HepG2 (cell line): Measurements from ENCODE around the gene BMPR2. TPM values are rescaled to one million over a fixed set of nuclear protein-coding genes. Genes with fewer than 3 reads are reported as not detected.
A peak's percentile ranks its signal among the peaks of the same experiment; 100 is the strongest.

Experiments
- ARHGAP35 ChIP-seq: sonication (generic); formaldehyde crosslinking; IDR thresholded peaks from 2 replicates; pipeline ENCODE4 v1.9.0; 2022; ENCODE audit warnings: mild to moderate bottlenecking, inconsistent platforms, moderate library complexity, missing genetic modification reagents, borderline replicate concordance
- ASH2L ChIP-seq: fragments of 300-600, 200-600 bp; sonication (generic); IDR thresholded peaks from 2 replicates; pipeline ENCODE4 v1.7.0; 2017; ENCODE audit warnings: low read depth, mild to moderate bottlenecking, moderate library complexity, mixed read lengths, low read length; ENCODE audit not compliant: insufficient read length
- CHD2 ChIP-seq: IDR thresholded peaks from 2 replicates; pipeline ENCODE4 v1.6.1; 2011; ENCODE audit warnings: low read depth, low read length, improper control_type of control experiment
- ELF3 ChIP-seq: IDR thresholded peaks from 2 replicates; pipeline ENCODE4 v1.6.1; 2016; ENCODE audit warnings: missing genetic modification reagents, missing compliant biosample characterization
- HOXA3 ChIP-seq: sonication (generic); formaldehyde crosslinking; IDR thresholded peaks from 2 replicates; pipeline ENCODE4 v1.5.0; 2020; ENCODE audit warnings: missing genetic modification reagents
- JUNB ChIP-seq: sonication (generic); formaldehyde crosslinking; IDR thresholded peaks from 2 replicates; pipeline ENCODE4 v1.8.0; 2022; ENCODE audit warnings: missing genetic modification reagents, mild to moderate bottlenecking, borderline replicate concordance
- KDM2A ChIP-seq: sonication (generic); formaldehyde crosslinking; IDR thresholded peaks from 2 replicates; pipeline ENCODE4 v1.4.0; 2020; ENCODE audit warnings: low read depth, missing genetic modification reagents, borderline replicate concordance
- KDM4B ChIP-seq: sonication (generic); formaldehyde crosslinking; IDR thresholded peaks from 2 replicates; pipeline ENCODE4 v1.4.0; 2020; ENCODE audit warnings: missing genetic modification reagents
- KLF11 ChIP-seq: IDR thresholded peaks from 2 replicates; pipeline ENCODE4 v1.6.1; 2016; ENCODE audit warnings: missing compliant biosample characterization
- KMT2A ChIP-seq: sonication (generic); formaldehyde crosslinking; IDR thresholded peaks from 2 replicates; pipeline ENCODE4 v1.4.0; 2020; ENCODE audit warnings: missing genetic modification reagents
- MAF1 ChIP-seq: sonication (generic); formaldehyde crosslinking; IDR thresholded peaks from 2 replicates; pipeline ENCODE4 v1.5.0; 2020; ENCODE audit warnings: missing genetic modification reagents, borderline replicate concordance
- MAFG ChIP-seq: sonication (generic); formaldehyde crosslinking; IDR thresholded peaks from 2 replicates; pipeline ENCODE4 v1.5.1; 2020; ENCODE audit warnings: mild to moderate bottlenecking, missing genetic modification reagents
- MEIS2 ChIP-seq: sonication (generic); formaldehyde crosslinking; IDR thresholded peaks from 2 replicates; pipeline ENCODE4 v1.9.0; 2021; ENCODE audit warnings: mild to moderate bottlenecking, missing genetic modification reagents
- MXD4 ChIP-seq: IDR thresholded peaks from 2 replicates; pipeline ENCODE4 v1.6.1; 2016; ENCODE audit warnings: mild to moderate bottlenecking, missing biosample characterization, missing genetic modification reagents
- MYNN ChIP-seq: sonication (generic); formaldehyde crosslinking; IDR thresholded peaks from 2 replicates; pipeline ENCODE4 v1.4.0; 2020; ENCODE audit warnings: mild to moderate bottlenecking, low read depth, missing genetic modification reagents
- NR1H2 ChIP-seq: sonication (generic); formaldehyde crosslinking; IDR thresholded peaks from 2 replicates; pipeline ENCODE4 v1.8.1; 2022; ENCODE audit warnings: low read depth, missing genetic modification reagents, borderline replicate concordance
- SALL2 ChIP-seq: sonication (generic); formaldehyde crosslinking; IDR thresholded peaks from 2 replicates; pipeline ENCODE4 v1.8.1; 2023; ENCODE audit warnings: mild to moderate bottlenecking, missing genetic modification reagents, inconsistent platforms
- SIX1 ChIP-seq: sonication (generic); formaldehyde crosslinking; IDR thresholded peaks from 2 replicates; pipeline ENCODE4 v1.4.0; 2020; ENCODE audit warnings: missing genetic modification reagents, borderline replicate concordance
- SNAPC2 ChIP-seq: sonication (generic); formaldehyde crosslinking; IDR thresholded peaks from 2 replicates; pipeline ENCODE4 v1.8.1; 2022; ENCODE audit warnings: mild to moderate bottlenecking, missing genetic modification reagents
- SOX6 ChIP-seq, 2 experiments: fragments of 450-650 bp in 1 of 2; sonication (generic) in 1 of 2; formaldehyde crosslinking in 1 of 2; IDR thresholded peaks; 2 replicates each; pipeline versions ENCODE4 v1.4.0 to v1.6.1; 2017 to 2020; ENCODE audit warnings: antibody characterized with exemption in 1 of 2, mild to moderate bottlenecking in 1 of 2, missing genetic modification reagents in 1 of 2
- ZFP36L1 ChIP-seq: sonication (generic); formaldehyde crosslinking; IDR thresholded peaks from 2 replicates; pipeline ENCODE4 v1.8.0; 2022; ENCODE audit warnings: mild to moderate bottlenecking, missing genetic modification reagents, moderate library complexity
- ZFP90 ChIP-seq: sonication (generic); formaldehyde crosslinking; IDR thresholded peaks from 2 replicates; pipeline ENCODE4 v1.8.0; 2022; ENCODE audit warnings: missing genetic modification reagents, mild to moderate bottlenecking, inconsistent platforms, borderline replicate concordance
- ZIK1 ChIP-seq: sonication (generic); formaldehyde crosslinking; IDR thresholded peaks from 2 replicates; pipeline ENCODE4 v1.5.0; 2020; ENCODE audit warnings: mild to moderate bottlenecking, low read depth, missing genetic modification reagents, borderline replicate concordance
- ZNF12 ChIP-seq: sonication (generic); formaldehyde crosslinking; IDR thresholded peaks from 2 replicates; pipeline ENCODE4 v1.5.0; 2020; ENCODE audit warnings: missing genetic modification reagents
- ZNF232 ChIP-seq: sonication (generic); formaldehyde crosslinking; IDR thresholded peaks from 2 replicates; pipeline ENCODE4 v1.4.0; 2020; ENCODE audit warnings: missing genetic modification reagents, borderline replicate concordance
- ZNF317 ChIP-seq: sonication (generic); formaldehyde crosslinking; IDR thresholded peaks from 2 replicates; pipeline ENCODE4 v1.5.0; 2020; ENCODE audit warnings: mild to moderate bottlenecking, missing genetic modification reagents
- ZNF761 ChIP-seq: sonication (generic); formaldehyde crosslinking; conservative IDR thresholded peaks from 2 replicates; pipeline ENCODE4 v1.4.0; 2020; ENCODE audit warnings: mild to moderate bottlenecking, missing genetic modification reagents
- ZNF773 ChIP-seq: sonication (generic); formaldehyde crosslinking; IDR thresholded peaks from 2 replicates; pipeline ENCODE4 v1.4.0; 2020; ENCODE audit warnings: missing genetic modification reagents, borderline replicate concordance
- ZNF781 ChIP-seq: sonication (generic); formaldehyde crosslinking; IDR thresholded peaks from 2 replicates; pipeline ENCODE4 v1.5.1; 2020; ENCODE audit warnings: borderline replicate concordance, mild to moderate bottlenecking, missing genetic modification reagents; ENCODE audit errors: not compliant biosample characterization
- polyA plus RNA-seq, 8 experiments: library from polyadenylated mRNA; depleted of rRNA in 3 of 8; stranded (reverse) in 7 of 8; unstranded in 1 of 8; fragments of >200 nt; fragmentation: Illumina TruSeq in 4 of 8; extraction: Trizol in 4 of 8; gene quantifications; 2 replicates each; pipeline versions ENCODE4 v1.2.1 to v1.2.3, GENCODE V29; 2011 to 2016; ENCODE audit warnings: low read depth in 4 of 8, missing spikeins in 1 of 8, mixed read lengths in 1 of 8; ENCODE audit not compliant: insufficient read depth in 1 of 8
- total RNA-seq, 5 experiments: library from RNA; depleted of rRNA; stranded (reverse); fragments of >200 nt; fragmentation: Illumina TruSeq; extraction: Trizol; gene quantifications; 2 replicates each; pipeline ENCODE4 v1.2.3, GENCODE V29; 2016; ENCODE audit warnings: low read depth in 1 of 5
- TF ChIP-seq, protein P1 (sequence below): sonication (generic); formaldehyde crosslinking; IDR thresholded peaks from 2 replicates; pipeline ENCODE4 v1.4.0; 2020; ENCODE audit warnings: missing genetic modification reagents
- TF ChIP-seq, protein P2 (sequence below), 2 experiments: sonication (generic) in 1 of 2; formaldehyde crosslinking in 1 of 2; IDR thresholded peaks; 2 replicates each; pipeline versions ENCODE4 v1.4.0 to v1.6.1; 2018 to 2020; ENCODE audit warnings: missing genetic modification reagents in 2 of 2, borderline replicate concordance in 1 of 2, low read depth in 1 of 2, mild to moderate bottlenecking in 1 of 2, missing biosample characterization in 1 of 2

BMPR2 gene
- total and polyA plus RNA-seq, 2 of the 13 experiments (the other 11 are each of a cell fraction or from before 2014, with no cell fraction given), result 5.5 to 10.3 TPM

DNA sequence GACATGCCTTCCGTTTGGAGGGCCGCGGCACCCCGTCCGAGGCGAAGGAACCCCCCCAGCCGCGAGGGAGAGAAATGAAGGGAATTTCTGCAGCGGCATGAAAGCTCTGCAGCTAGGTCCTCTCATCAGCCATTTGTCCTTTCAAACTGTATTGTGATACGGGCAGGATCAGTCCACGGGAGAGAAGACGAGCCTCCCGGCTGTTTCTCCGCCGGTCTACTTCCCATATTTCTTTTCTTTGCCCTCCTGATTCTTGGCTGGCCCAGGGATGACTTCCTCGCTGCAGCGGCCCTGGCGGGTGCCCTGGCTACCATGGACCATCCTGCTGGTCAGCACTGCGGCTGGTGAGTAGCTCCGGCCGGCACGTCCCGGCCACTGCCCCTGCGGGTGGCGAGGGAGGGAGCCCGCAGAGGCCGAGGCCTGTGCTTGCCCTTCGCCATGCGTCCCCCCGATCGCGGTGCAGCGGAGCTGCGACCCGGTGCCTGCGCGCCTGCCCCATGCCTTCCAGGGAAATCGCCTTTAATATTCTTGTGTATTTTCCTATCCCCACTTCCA is 1.2 kb downstream of the BMPR2 start (continued):
- no peak for TF ChIP-seq ARHGAP35
- TF ChIP-seq ZIK1 (CRISPR knock-in tag), result no peak
- TF ChIP-seq JUNB (CRISPR knock-in tag), result no peak
- TF ChIP-seq MAFG, result no peak
- no peak for TF ChIP-seq ZFP36L1 (CRISPR knock-in tag)
- peak; percentile 79 for TF ChIP-seq ZNF317 (CRISPR knock-in tag)
- TF ChIP-seq SIX1, result no peak
- no peak for TF ChIP-seq NR1H2 (CRISPR knock-in tag)
- no peak for TF ChIP-seq ZNF232
- TF ChIP-seq HOXA3 (CRISPR knock-in tag), result peak; percentile 65
- TF ChIP-seq CHD2, result no peak
- peak; percentile 33; the same call in 1 of the 2 replicates for TF ChIP-seq MEIS2 (CRISPR knock-in tag)
- TF ChIP-seq KDM4B, result 0 out of 2 replicates have a peak, but pooled peaks have one; percentile 2
- TF ChIP-seq, protein P1, sequence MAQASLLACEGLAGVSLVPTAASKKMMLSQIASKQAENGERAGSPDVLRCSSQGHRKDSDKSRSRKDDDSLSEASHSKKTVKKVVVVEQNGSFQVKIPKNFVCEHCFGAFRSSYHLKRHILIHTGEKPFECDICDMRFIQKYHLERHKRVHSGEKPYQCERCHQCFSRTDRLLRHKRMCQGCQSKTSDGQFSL (CRISPR knock-in tag), result no peak
- no peak for TF ChIP-seq KLF11 (CRISPR knock-in tag)
- TF ChIP-seq KMT2A (CRISPR knock-in tag), result peak; percentile 90
- TF ChIP-seq SNAPC2 (CRISPR knock-in tag), result no peak
- TF ChIP-seq SOX6 (IDR thresholded peaks at IDR 0.05), result no peak
- TF ChIP-seq SOX6 (CRISPR knock-in tag; IDR thresholded peaks at IDR 0.05), result peak; percentile 54
- no peak for TF ChIP-seq MXD4 (CRISPR knock-in tag)
- TF ChIP-seq ZFP90 (CRISPR knock-in tag), result no peak
- TF ChIP-seq ELF3 (CRISPR knock-in tag), result no peak
- no peak for TF ChIP-seq ZNF12
- peak; percentile 75 for TF ChIP-seq ASH2L
- TF ChIP-seq MYNN (CRISPR knock-in tag), result no peak
- TF ChIP-seq SALL2, result no peak; the same call in 1 of the 2 replicates
- TF ChIP-seq ZNF773 (CRISPR knock-in tag), result no peak
- TF ChIP-seq ZNF761 (CRISPR knock-in tag), result no peak
- TF ChIP-seq KDM2A (CRISPR knock-in tag), result peak; percentile 49; the same call in 1 of the 2 replicates
- no peak for TF ChIP-seq MAF1
- peak; percentile 47 for TF ChIP-seq ZNF781
- TF ChIP-seq, protein P2, sequence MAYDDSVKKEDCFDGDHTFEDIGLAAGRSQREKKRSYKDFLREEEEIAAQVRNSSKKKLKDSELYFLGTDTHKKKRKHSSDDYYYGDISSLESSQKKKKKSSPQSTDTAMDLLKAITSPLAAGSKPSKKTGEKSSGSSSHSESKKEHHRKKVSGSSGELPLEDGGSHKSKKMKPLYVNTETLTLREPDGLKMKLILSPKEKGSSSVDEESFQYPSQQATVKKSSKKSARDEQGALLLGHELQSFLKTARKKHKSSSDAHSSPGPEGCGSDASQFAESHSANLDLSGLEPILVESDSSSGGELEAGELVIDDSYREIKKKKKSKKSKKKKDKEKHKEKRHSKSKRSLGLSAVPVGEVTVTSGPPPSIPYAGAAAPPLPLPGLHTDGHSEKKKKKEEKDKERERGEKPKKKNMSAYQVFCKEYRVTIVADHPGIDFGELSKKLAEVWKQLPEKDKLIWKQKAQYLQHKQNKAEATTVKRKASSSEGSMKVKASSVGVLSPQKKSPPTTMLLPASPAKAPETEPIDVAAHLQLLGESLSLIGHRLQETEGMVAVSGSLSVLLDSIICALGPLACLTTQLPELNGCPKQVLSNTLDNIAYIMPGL (CRISPR knock-in tag; IDR thresholded peaks at IDR 0.05; ENCODE audit: borderline replicate concordance in 1 of 2, low read depth in 1 of 2), result peak; percentile 72 to 83; a peak in 3 of 4 replicates
